ENCODE results near the gene RTP5. TPM values are rescaled to one million over a fixed set of nuclear protein-coding genes. Genes with fewer than 3 reads are reported as not detected.
A peak's percentile ranks its signal among the peaks of the same experiment; 100 is the strongest.
"Not testable (repeated sequence)": the region's sequence is repeated elsewhere in the genome, so short reads cannot be mapped to it uniquely, and the experiment has no call there.

RTP5 gene
- polyA plus RNA-seq, 1 experiment, result not detected

GRCh38 chr2:241827394-241827793, 42.1 kb upstream of the RTP5 start:
- Histone ChIP-seq H3K27me3 (ENCODE audit: control insufficient read depth, insufficient read depth, low read length) (no peaks in the 10 kb centered on the region), H3K4me3 (ENCODE audit: low read depth, low read length) (no peak overlapping the region), H3K36me3 (ENCODE audit: control insufficient read depth, insufficient read depth, low read length) (no peaks in the 10 kb centered on the region)
- TF ChIP-seq, protein P1, sequence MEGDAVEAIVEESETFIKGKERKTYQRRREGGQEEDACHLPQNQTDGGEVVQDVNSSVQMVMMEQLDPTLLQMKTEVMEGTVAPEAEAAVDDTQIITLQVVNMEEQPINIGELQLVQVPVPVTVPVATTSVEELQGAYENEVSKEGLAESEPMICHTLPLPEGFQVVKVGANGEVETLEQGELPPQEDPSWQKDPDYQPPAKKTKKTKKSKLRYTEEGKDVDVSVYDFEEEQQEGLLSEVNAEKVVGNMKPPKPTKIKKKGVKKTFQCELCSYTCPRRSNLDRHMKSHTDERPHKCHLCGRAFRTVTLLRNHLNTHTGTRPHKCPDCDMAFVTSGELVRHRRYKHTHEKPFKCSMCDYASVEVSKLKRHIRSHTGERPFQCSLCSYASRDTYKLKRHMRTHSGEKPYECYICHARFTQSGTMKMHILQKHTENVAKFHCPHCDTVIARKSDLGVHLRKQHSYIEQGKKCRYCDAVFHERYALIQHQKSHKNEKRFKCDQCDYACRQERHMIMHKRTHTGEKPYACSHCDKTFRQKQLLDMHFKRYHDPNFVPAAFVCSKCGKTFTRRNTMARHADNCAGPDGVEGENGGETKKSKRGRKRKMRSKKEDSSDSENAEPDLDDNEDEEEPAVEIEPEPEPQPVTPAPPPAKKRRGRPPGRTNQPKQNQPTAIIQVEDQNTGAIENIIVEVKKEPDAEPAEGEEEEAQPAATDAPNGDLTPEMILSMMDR (IDR thresholded peaks at IDR 0.05; ENCODE audit: insufficient read depth, low read depth, low read length), result no peak
- no peak for DNase-seq (ENCODE audit: low read depth)
- ChIA-PET CTCF (no interaction called here), POLR2A (no interaction called here)

DNA sequence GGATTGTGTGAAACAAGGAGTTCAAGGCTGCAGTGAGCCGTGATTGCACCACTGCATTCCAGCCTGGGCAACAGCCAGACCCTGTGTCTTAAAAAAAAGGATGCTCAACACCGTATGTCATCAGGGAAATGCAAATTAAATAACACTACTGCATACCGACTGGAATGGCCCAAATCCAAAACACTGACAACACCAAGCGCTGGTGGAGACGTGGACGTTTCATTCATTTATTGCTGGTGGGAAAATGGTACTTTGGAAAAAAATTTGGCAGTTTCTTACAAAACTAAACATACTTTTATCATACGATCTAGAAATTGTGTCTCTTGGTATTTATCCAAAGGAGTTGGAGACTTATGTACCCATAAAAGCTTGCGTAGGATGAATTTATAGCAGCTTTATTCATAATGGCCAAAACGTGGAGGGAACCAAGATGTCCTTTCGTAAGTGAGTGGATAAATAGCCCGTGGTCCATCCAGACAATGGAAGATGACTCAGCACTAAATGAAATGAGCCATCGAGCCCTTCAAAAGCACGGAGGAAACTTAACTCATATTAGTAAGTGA, 36.3 kb upstream of the RTP5 start:
- DNase-seq (ENCODE audit: low read depth), result peak; percentile 75
- CTCF ChIA-PET, result no interaction called here
- POLR2A ChIA-PET, result no interaction called here
- Histone ChIP-seq H3K27me3 (ENCODE audit: control insufficient read depth, insufficient read depth, low read length) (peaks cover 8% of the 10 kb centered on the region), H3K4me3 (ENCODE audit: low read depth, low read length) (no peak overlapping the region), H3K36me3 (ENCODE audit: control insufficient read depth, insufficient read depth, low read length) (no peaks in the 10 kb centered on the region)
- TF ChIP-seq, protein P1 (IDR thresholded peaks at IDR 0.05; ENCODE audit: insufficient read depth, low read depth, low read length), result no peak

DNA sequence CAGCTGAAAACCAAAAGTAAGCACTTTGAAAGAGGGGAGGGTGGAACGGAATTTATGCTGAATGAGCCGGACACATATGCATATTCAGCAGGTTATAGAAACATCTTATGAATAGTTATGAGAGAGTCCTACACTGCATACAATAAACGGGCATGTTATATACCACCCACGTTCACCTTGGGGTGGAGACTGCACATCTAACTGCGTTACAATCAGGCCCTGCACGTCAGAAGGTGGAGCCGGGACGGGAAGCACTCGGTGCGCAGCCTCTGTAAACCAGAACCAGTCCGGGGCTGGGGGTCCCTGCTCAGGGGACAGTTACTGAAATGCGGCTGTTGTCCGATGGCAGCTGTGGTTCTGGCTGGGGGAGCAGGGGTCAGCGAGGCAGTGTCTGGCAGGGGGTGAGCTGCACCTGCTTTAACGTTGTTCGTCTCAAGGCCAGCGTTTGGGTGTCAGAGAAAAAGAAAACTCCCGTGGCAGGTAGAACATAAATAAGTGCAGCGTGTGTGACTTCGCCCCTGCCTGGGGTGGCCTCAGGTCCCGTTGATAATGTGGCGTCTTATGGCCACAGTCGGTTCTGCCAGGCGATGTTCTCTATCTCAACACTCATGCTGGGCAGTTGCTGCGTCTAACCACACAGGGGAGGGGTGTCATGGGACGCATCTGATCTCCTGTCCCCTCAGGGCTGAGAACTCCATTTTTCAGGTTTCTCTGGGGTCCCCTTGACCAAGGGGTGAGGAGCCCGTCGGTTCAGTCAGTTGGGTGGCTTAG, 35.6 kb upstream of the RTP5 start:
- DNase-seq (ENCODE audit: low read depth); H3K36me3 ChIP-seq (ENCODE audit: control insufficient read depth, insufficient read depth, low read length); H3K4me3 ChIP-seq (ENCODE audit: low read depth, low read length); H3K27me3 ChIP-seq (ENCODE audit: control insufficient read depth, insufficient read depth, low read length); POLR2A ChIA-PET: not testable (repeated sequence)
- CTCF ChIA-PET, result interaction anchor here (0.7 to 1.4 kb wide), 2 partner anchors 8 to 10 kb away, joined by 3 to 4 read pairs; no protein-coding TSS in a partner anchor

- TF ChIP-seq, protein P1 (IDR thresholded peaks at IDR 0.05; ENCODE audit: insufficient read depth, low read depth, low read length), result no peak
- POLR2A ChIA-PET, result no interaction called here
Observed at GRCh38 chr2:241834527-241835210, 34.9 kb upstream of the RTP5 start.

GRCh38 chr2:241835611-241836010, 33.9 kb upstream of the RTP5 start:
- CTCF ChIA-PET, result interaction anchor here (1.4 kb wide), 2 partner anchors 10 to 43 kb away, joined by 3 to 6 read pairs; no protein-coding TSS in a partner anchor
- no peak for DNase-seq (ENCODE audit: low read depth)
- TF ChIP-seq, protein P1 (IDR thresholded peaks at IDR 0.05; ENCODE audit: insufficient read depth, low read depth, low read length), result no peak
- Histone ChIP-seq H3K4me3 (ENCODE audit: low read depth, low read length) (no peak overlapping the region), H3K27me3 (ENCODE audit: control insufficient read depth, insufficient read depth, low read length) (peaks cover 8% of the 10 kb centered on the region), H3K36me3 (ENCODE audit: control insufficient read depth, insufficient read depth, low read length) (no peaks in the 10 kb centered on the region)
- POLR2A ChIA-PET, result no interaction called here

More at GRCh38 chr2:241834527-241835210, 34.9 kb upstream of the RTP5 start:
- H3K4me3 ChIP-seq (ENCODE audit: low read depth, low read length), result no peak overlapping the region
- peaks cover 8% of the 10 kb centered on the region for H3K27me3 ChIP-seq (ENCODE audit: control insufficient read depth, insufficient read depth, low read length)
- no peak for DNase-seq (ENCODE audit: low read depth)
- CTCF ChIA-PET, result interaction anchor here (0.7 to 1.4 kb wide), 3 partner anchors 9 to 44 kb away, joined by 3 to 6 read pairs (median 4); no protein-coding TSS in a partner anchor
- no peaks in the 10 kb centered on the region for H3K36me3 ChIP-seq (ENCODE audit: control insufficient read depth, insufficient read depth, low read length)
